Measurements from ENCODE around the gene GRIP1.
"Not testable (repeated sequence)": the region's sequence is repeated elsewhere in the genome, so short reads cannot be mapped to it uniquely, and the experiment has no call there.

The GRIP1 gene

GRCh38 chr12:66319266-66319954, 359.5 kb downstream of the GRIP1 start:
- no peak for DNase-seq (ENCODE audit: low read depth)

GRCh38 chr12:66314278-66314677, 364.6 kb downstream of the GRIP1 start:
- DNase-seq (ENCODE audit: low read depth): no peak

- no peak for DNase-seq (ENCODE audit: low read depth)
Observed at GRCh38 chr12:66312189-66312588, 366.7 kb downstream of the GRIP1 start.

- DNase-seq (ENCODE audit: low read depth): peak; percentile 11
Observed at GRCh38 chr12:66309606-66310005, 369.3 kb downstream of the GRIP1 start.

GRCh38 chr12:66304296-66304900, 374.5 kb downstream of the GRIP1 start:
- DNase-seq (ENCODE audit: low read depth): no peak

GRCh38 chr12:66303316-66303804, 375.5 kb downstream of the GRIP1 start:
- DNase-seq (ENCODE audit: low read depth): not testable (repeated sequence)

- no peak for DNase-seq (ENCODE audit: low read depth)
Observed at GRCh38 chr12:66302827-66303169, 376.1 kb downstream of the GRIP1 start.

GRCh38 chr12:66301944-66302826, 376.7 kb downstream of the GRIP1 start, which contains the start of gene HELB:
TSS of gene HELB (plus strand) at chr12:66302493. CDS start at chr12:66302604, 111 bp downstream.
- peak; percentile 97 for DNase-seq (ENCODE audit: low read depth)

- no peak for DNase-seq (ENCODE audit: low read depth)
Observed at GRCh38 chr12:66297923-66298322, 381.0 kb downstream of the GRIP1 start.

Data from EH (cell line).